ENCODE results near the gene TBCEL.
A peak's percentile ranks its signal among the peaks of the same experiment; 100 is the strongest.

Gene TBCEL

GRCh38 chr11:121086866-121087265 is 63.0 kb downstream of the TBCEL start:
- no peaks in the 10 kb centered on the region for H3K27me3 ChIP-seq (ENCODE audit: insufficient read depth, low read length)
- H3K9ac ChIP-seq (ENCODE audit: low read length): no peak overlapping the region
- DNase-seq: peak; percentile 11 to 77
- no peaks in the 10 kb centered on the region for H3K79me1 ChIP-seq (ENCODE audit: low read length)
- no peak overlapping the region for H4K8ac ChIP-seq (ENCODE audit: low read depth, low read length)
- H3K4me2 ChIP-seq (ENCODE audit: low read length): no peak overlapping the region
- H3K79me2 ChIP-seq (ENCODE audit: control insufficient read depth, insufficient read depth, low read length, poor library complexity): no peaks in the 10 kb centered on the region
- no peak overlapping the region for H4K12ac ChIP-seq (ENCODE audit: low read depth, low read length)
- no peak overlapping the region for H2BK5ac ChIP-seq (ENCODE audit: low read depth, low read length, poor library complexity)
- no peak overlapping the region for H2AK5ac ChIP-seq (ENCODE audit: low read length)
- H3K23ac ChIP-seq (ENCODE audit: low read length): no peak overlapping the region
- no peak overlapping the region for H2BK120ac ChIP-seq (ENCODE audit: insufficient read depth, low read length, poor library complexity)
- H4K91ac ChIP-seq (ENCODE audit: low read depth, low read length): no peak overlapping the region
- H3K14ac ChIP-seq (ENCODE audit: low read length): no peak overlapping the region
- no peak overlapping the region for H2AFZ ChIP-seq (ENCODE audit: insufficient read depth, low read length, poor library complexity)
- no peak overlapping the region for H3K4me3 ChIP-seq (ENCODE audit: low read depth, low read length)
- no peaks in the 10 kb centered on the region for H3K4me1 ChIP-seq (ENCODE audit: control insufficient read depth in 1 of 2, insufficient read depth in 2 of 2, low read length in 2 of 2)
- no peak overlapping the region for H3K4ac ChIP-seq (ENCODE audit: low read depth, low read length)
- no peak overlapping the region for H3K27ac ChIP-seq (ENCODE audit: low read depth, low read length)
- no peak overlapping the region for H2BK12ac ChIP-seq (ENCODE audit: low read length)
- WGBS (ENCODE audit: extremely low coverage, insufficient coverage, insufficient read length): no CpG with 5 or more reads among the region's 4 CpGs
- H3K36me3 ChIP-seq (ENCODE audit: control insufficient read depth in 1 of 2, insufficient read depth in 2 of 2, low read length in 2 of 2): peaks cover 0 to 2% of the 10 kb centered on the region in 2 experiments
- no peak overlapping the region for H3K18ac ChIP-seq (ENCODE audit: low read length)
- no peaks in the 10 kb centered on the region for H3K9me3 ChIP-seq (ENCODE audit: insufficient read depth, low read depth, low read length)

- WGBS (ENCODE audit: extremely low coverage, insufficient coverage, insufficient read length): no CpG with 5 or more reads among the region's 1 CpG
- H3K79me1 ChIP-seq (ENCODE audit: low read length): no peaks in the 10 kb centered on the region
- H3K4me3 ChIP-seq (ENCODE audit: low read depth, low read length): no peak overlapping the region
- H3K14ac ChIP-seq (ENCODE audit: low read length): no peak overlapping the region
- no peak overlapping the region for H4K8ac ChIP-seq (ENCODE audit: low read depth, low read length)
- H3K79me2 ChIP-seq (ENCODE audit: control insufficient read depth, insufficient read depth, low read length, poor library complexity): no peaks in the 10 kb centered on the region
- H3K27me3 ChIP-seq (ENCODE audit: insufficient read depth, low read length): no peaks in the 10 kb centered on the region
- no peak overlapping the region for H2AFZ ChIP-seq (ENCODE audit: insufficient read depth, low read length, poor library complexity)
- H3K9me3 ChIP-seq (ENCODE audit: insufficient read depth, low read depth, low read length): peaks cover 2% of the 10 kb centered on the region
- H3K18ac ChIP-seq (ENCODE audit: low read length): no peak overlapping the region
- H3K27ac ChIP-seq (ENCODE audit: low read depth, low read length): no peak overlapping the region
- no peak overlapping the region for H3K4ac ChIP-seq (ENCODE audit: low read depth, low read length)
- no peak overlapping the region for H3K23ac ChIP-seq (ENCODE audit: low read length)
- H2BK12ac ChIP-seq (ENCODE audit: low read length): no peak overlapping the region
- no peak for DNase-seq
- no peak overlapping the region for H3K4me2 ChIP-seq (ENCODE audit: low read length)
- H2BK120ac ChIP-seq (ENCODE audit: insufficient read depth, low read length, poor library complexity): no peak overlapping the region
- H4K12ac ChIP-seq (ENCODE audit: low read depth, low read length): no peak overlapping the region
- no peaks in the 10 kb centered on the region for H3K36me3 ChIP-seq (ENCODE audit: control insufficient read depth in 1 of 2, insufficient read depth in 2 of 2, low read length in 2 of 2)
- no peak overlapping the region for H3K9ac ChIP-seq (ENCODE audit: low read length)
- H2AK5ac ChIP-seq (ENCODE audit: low read length): no peak overlapping the region
- no peak overlapping the region for H4K91ac ChIP-seq (ENCODE audit: low read depth, low read length)
- no peaks in the 10 kb centered on the region for H3K4me1 ChIP-seq (ENCODE audit: control insufficient read depth in 1 of 2, insufficient read depth in 2 of 2, low read length in 2 of 2)
- no peak overlapping the region for H2BK5ac ChIP-seq (ENCODE audit: low read depth, low read length, poor library complexity)
Measured at GRCh38 chr11:121089566-121089965, 65.7 kb downstream of the TBCEL start.

GRCh38 chr11:121090145-121090721 is 66.3 kb downstream of the TBCEL start:
- no peak overlapping the region for H2BK5ac ChIP-seq (ENCODE audit: low read depth, low read length, poor library complexity)
- WGBS (ENCODE audit: extremely low coverage, insufficient coverage, insufficient read length): no CpG with 5 or more reads among the region's 5 CpGs
- no peak overlapping the region for H2BK120ac ChIP-seq (ENCODE audit: insufficient read depth, low read length, poor library complexity)
- H3K27me3 ChIP-seq (ENCODE audit: insufficient read depth, low read length): no peaks in the 10 kb centered on the region
- peaks cover 2% of the 10 kb centered on the region for H3K9me3 ChIP-seq (ENCODE audit: insufficient read depth, low read depth, low read length)
- H4K12ac ChIP-seq (ENCODE audit: low read depth, low read length): no peak overlapping the region
- H3K23ac ChIP-seq (ENCODE audit: low read length): no peak overlapping the region
- H2AFZ ChIP-seq (ENCODE audit: insufficient read depth, low read length, poor library complexity): no peak overlapping the region
- no peak overlapping the region for H2BK12ac ChIP-seq (ENCODE audit: low read length)
- no peak overlapping the region for H4K91ac ChIP-seq (ENCODE audit: low read depth, low read length)
- DNase-seq: peak in 1 of 2 donors; percentile 41
- H3K27ac ChIP-seq (ENCODE audit: low read depth, low read length): no peak overlapping the region
- H3K18ac ChIP-seq (ENCODE audit: low read length): no peak overlapping the region
- no peak overlapping the region for H3K14ac ChIP-seq (ENCODE audit: low read length)
- H4K8ac ChIP-seq (ENCODE audit: low read depth, low read length): no peak overlapping the region
- H3K79me2 ChIP-seq (ENCODE audit: control insufficient read depth, insufficient read depth, low read length, poor library complexity): no peaks in the 10 kb centered on the region
- H2AK5ac ChIP-seq (ENCODE audit: low read length): no peak overlapping the region
- H3K4me1 ChIP-seq (ENCODE audit: control insufficient read depth in 1 of 2, insufficient read depth in 2 of 2, low read length in 2 of 2): no peaks in the 10 kb centered on the region
- H3K4me2 ChIP-seq (ENCODE audit: low read length): no peak overlapping the region
- H3K4ac ChIP-seq (ENCODE audit: low read depth, low read length): no peak overlapping the region
- H3K4me3 ChIP-seq (ENCODE audit: low read depth, low read length): no peak overlapping the region
- H3K9ac ChIP-seq (ENCODE audit: low read length): no peak overlapping the region
- no peaks in the 10 kb centered on the region for H3K36me3 ChIP-seq (ENCODE audit: control insufficient read depth in 1 of 2, insufficient read depth in 2 of 2, low read length in 2 of 2)
- H3K79me1 ChIP-seq (ENCODE audit: low read length): no peaks in the 10 kb centered on the region

- Histone ChIP-seq H3K18ac (ENCODE audit: low read length) (no peak overlapping the region), H2AFZ (ENCODE audit: insufficient read depth, low read length, poor library complexity) (no peak overlapping the region), H3K9me3 (ENCODE audit: insufficient read depth, low read depth, low read length) (peaks cover 2% of the 10 kb centered on the region), H3K36me3 (ENCODE audit: control insufficient read depth in 1 of 2, insufficient read depth in 2 of 2, low read length in 2 of 2) (no peaks in the 10 kb centered on the region), H2BK5ac (ENCODE audit: low read depth, low read length, poor library complexity) (no peak overlapping the region), H3K4ac (ENCODE audit: low read depth, low read length) (no peak overlapping the region), H3K4me3 (ENCODE audit: low read depth, low read length) (no peak overlapping the region), H4K91ac (ENCODE audit: low read depth, low read length) (no peak overlapping the region), H3K27ac (ENCODE audit: low read depth, low read length) (no peak overlapping the region), H2AK5ac (ENCODE audit: low read length) (no peak overlapping the region), H3K79me2 (ENCODE audit: control insufficient read depth, insufficient read depth, low read length, poor library complexity) (no peaks in the 10 kb centered on the region), H3K23ac (ENCODE audit: low read length) (no peak overlapping the region), H3K9ac (ENCODE audit: low read length) (no peak overlapping the region), H3K14ac (ENCODE audit: low read length) (no peak overlapping the region), H4K8ac (ENCODE audit: low read depth, low read length) (no peak overlapping the region), H2BK120ac (ENCODE audit: insufficient read depth, low read length, poor library complexity) (no peak overlapping the region), H3K27me3 (ENCODE audit: insufficient read depth, low read length) (no peaks in the 10 kb centered on the region), H2BK12ac (ENCODE audit: low read length) (no peak overlapping the region), H4K12ac (ENCODE audit: low read depth, low read length) (no peak overlapping the region), H3K4me1 (ENCODE audit: control insufficient read depth in 1 of 2, insufficient read depth in 2 of 2, low read length in 2 of 2) (no peaks in the 10 kb centered on the region), H3K79me1 (ENCODE audit: low read length) (no peaks in the 10 kb centered on the region), H3K4me2 (ENCODE audit: low read length) (no peak overlapping the region)
- no CpG with 5 or more reads among the region's 3 CpGs for WGBS (ENCODE audit: extremely low coverage, insufficient coverage, insufficient read length)
- peak in 1 of 2 donors; percentile 47 for DNase-seq
Measured at GRCh38 chr11:121091492-121092152, 67.7 kb downstream of the TBCEL start.

Measured in trophoblast cell (in vitro differentiated cells and primary cell).